ENCODE data around the gene OPRM1.

GRCh38 chr6:154071236-154071635 is 32.2 kb downstream of the OPRM1 start:
- TF ChIP-seq POLR2AphosphoS5 (IDR thresholded peaks at IDR 0.05; ENCODE audit: low read depth, low read length) = no peak
- TF ChIP-seq, protein P1, sequence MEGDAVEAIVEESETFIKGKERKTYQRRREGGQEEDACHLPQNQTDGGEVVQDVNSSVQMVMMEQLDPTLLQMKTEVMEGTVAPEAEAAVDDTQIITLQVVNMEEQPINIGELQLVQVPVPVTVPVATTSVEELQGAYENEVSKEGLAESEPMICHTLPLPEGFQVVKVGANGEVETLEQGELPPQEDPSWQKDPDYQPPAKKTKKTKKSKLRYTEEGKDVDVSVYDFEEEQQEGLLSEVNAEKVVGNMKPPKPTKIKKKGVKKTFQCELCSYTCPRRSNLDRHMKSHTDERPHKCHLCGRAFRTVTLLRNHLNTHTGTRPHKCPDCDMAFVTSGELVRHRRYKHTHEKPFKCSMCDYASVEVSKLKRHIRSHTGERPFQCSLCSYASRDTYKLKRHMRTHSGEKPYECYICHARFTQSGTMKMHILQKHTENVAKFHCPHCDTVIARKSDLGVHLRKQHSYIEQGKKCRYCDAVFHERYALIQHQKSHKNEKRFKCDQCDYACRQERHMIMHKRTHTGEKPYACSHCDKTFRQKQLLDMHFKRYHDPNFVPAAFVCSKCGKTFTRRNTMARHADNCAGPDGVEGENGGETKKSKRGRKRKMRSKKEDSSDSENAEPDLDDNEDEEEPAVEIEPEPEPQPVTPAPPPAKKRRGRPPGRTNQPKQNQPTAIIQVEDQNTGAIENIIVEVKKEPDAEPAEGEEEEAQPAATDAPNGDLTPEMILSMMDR (IDR thresholded peaks at IDR 0.05 in 2 of 3, conservative IDR thresholded peaks at IDR 0.05 in 1 of 3; ENCODE audit: borderline replicate concordance in 1 of 3, insufficient read depth in 1 of 3, low read depth in 2 of 3, low read length in 2 of 3) = no peak
- TF ChIP-seq ZNF274 (IDR thresholded peaks at IDR 0.05; ENCODE audit: low read depth, low read length) = no peak
- TF ChIP-seq ZFX (IDR thresholded peaks at IDR 0.05) = no peak
- TF ChIP-seq POLR2A (IDR thresholded peaks at IDR 0.05; ENCODE audit: borderline replicate concordance, extremely low read depth, insufficient read depth, insufficient read length) = no peak
